Stimulated activated CD4-positive, alpha-beta T cell treated with anti-CD3 and anti-CD28 coated beads, Interleukin-15, amount 100 ng/mL, for 1 hour (primary cell): ENCODE data around the gene ZNF764.
"Not testable (repeated sequence)": the region's sequence is repeated elsewhere in the genome, so short reads cannot be mapped to it uniquely, and the experiment has no call there.

Experiments
- DNase-seq, 2 donors: peaks; one replicate each; pipeline ENCODE4 v3.0.0-alpha.2; 2020; ENCODE audit warnings: low read depth in 1 of 2, low spot score in 1 of 2

Gene ZNF764

GRCh38 chr16:30557957-30558788 lies at the start of gene ZNF764:
TSS of gene ZNF764 (minus strand) at chr16:30558374. CDS start at chr16:30558182, 192 bp downstream.
- DNase-seq = peak; percentile 91 to 93

DNA sequence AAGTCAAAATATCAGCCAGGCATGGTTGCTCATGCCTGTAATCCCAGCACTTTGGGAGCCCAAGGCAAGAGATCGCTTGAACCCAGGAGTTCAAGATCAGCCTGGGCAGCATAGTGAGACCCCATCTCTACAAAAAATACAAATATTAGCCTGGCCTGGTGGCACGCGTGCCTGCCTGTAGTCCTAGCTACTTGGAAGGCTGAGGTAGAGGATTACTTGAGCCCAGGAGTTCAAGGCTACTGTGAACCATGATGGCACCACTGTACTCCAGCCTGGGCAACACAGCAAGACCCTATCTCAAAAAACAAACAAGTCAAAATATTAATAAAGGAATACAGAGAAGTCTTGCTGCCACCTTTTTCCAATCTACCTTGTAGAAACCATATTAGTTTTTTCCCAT lies 47.8 kb upstream of the ZNF764 start:
- DNase-seq = no peak

- DNase-seq = no peak
These were observed 47.0 kb upstream of the ZNF764 start for GRCh38 chr16:30605158-30605557.

DNA sequence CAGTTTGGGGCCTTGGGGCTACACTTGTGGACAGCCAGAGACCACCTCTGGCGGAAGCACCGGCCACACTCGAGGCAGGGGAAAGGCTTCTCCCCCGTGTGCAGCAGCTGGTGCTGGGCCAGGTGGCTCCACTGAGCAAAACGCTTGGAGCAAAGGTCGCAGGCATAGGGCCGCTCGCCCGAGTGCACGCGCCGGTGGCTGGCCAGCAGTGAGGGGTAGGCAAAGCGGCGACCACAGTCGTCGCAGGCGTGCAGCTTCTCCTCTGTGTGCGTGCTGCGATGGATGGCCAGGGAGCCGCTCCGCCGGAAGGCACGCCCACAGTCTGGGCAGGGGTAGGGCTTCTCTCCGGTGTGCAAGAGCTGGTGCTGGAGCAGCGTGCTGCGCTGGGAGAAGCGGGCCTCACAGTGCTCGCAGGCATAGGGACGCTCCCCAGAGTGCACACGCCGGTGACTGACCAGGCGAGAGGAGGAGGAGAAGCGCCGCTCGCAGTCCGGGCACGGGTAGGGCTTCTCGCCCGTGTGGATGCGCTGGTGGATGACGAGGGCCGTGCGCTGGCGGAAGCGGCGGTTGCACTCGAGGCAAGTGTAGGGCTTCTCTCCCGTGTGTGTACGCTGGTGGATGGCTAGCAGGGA lies 46.3 kb upstream of the ZNF764 start:
- no peak for DNase-seq

DNA sequence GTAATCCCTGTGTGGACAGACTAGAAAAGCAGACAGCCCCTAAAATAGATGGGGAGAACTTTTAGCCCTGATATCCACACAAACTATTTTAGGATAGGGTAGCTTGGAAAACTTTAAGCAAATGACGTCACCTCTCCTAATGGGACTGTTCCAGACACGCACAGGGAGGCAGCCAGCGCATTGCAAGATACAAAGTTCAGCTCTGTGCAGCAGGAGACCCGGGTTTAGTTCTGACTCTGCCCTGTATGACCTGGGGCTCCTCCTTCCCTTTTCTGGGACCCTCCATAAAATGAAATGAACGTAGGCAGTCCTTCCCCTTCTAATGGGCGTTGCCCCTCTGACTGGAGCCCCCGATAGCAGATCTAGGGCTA lies 45.8 kb upstream of the ZNF764 start:
- DNase-seq = no peak

DNA sequence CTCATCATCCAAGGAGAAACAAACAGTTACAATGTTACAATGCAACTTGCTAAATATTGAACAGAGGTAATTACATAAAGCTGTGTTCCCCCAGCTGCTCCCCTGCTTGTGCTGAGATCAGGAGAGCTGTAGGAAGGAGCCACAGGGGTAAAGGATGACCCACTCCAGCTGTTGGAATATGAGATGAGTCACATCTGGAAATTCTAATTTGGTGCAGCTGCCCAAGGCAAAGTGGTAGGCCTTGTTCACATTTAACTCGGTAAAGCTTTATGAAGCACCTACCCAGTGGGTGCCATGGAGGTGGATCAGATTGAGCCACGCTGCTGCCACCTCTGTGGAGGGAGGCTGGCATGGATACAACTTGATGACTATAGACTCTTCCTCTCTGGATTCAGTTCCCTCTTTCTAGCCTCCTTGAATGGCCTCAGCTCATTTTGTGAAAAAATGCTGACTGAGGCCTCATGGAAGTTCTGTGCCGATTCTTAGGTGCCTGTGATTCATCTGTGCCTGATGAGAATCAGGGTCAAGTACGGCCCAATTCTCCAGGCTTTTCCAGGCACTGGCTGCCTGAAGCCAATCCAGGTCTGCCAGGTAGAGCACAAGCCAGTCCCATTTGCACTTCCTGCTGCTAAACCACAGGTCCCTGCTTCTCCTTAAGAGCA lies 44.6 kb upstream of the ZNF764 start:
- no peak for DNase-seq

DNA sequence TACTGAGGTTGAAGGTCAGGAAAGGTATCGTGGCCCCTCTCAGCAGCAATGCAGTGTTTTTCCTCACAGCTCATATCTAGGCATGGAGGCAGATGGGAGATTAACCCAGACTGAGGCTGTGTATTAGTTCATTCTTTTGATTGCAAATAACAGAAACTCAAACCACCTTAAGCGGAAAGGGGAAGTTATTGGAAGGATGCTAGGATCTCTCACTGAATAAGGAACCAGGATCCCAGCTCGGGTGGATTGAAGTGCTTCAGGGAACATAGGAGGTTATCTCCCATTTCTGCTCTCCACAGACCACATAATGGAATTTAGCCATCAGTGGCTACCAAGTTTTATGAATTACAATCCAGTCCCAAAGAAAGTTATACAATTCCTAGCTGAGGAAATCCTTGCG lies 43.8 kb upstream of the ZNF764 start:
- no peak for DNase-seq

GRCh38 chr16:30600929-30601328 lies 42.8 kb upstream of the ZNF764 start:
- no peak for DNase-seq

DNA sequence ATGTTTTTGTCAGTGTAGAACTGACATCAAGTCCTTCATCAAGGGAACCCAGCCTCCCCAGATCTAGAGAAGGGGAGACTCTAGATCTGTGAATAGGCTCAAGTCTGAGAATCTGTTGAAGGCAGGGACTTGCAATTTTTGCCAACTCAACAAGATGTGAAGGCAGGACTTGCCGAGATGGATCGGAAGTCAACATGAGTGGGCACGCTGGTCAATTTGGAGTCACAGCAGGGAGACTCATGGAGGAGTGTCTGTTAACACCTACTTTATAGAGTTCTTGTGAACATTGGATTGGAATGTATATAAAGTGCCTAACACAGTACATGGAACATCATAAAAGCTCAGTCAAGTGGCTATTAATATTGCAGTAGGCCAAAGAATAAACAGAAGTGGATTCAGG lies 42.0 kb upstream of the ZNF764 start:
- DNase-seq = no peak

GRCh38 chr16:30592871-30593270 lies 34.7 kb upstream of the ZNF764 start:
- no peak for DNase-seq

- DNase-seq = not testable (repeated sequence)
These were observed 32.7 kb upstream of the ZNF764 start for GRCh38 chr16:30590869-30591268.

GRCh38 chr16:30589582-30589981 lies 31.4 kb upstream of the ZNF764 start:
- not testable (repeated sequence) for DNase-seq

DNA sequence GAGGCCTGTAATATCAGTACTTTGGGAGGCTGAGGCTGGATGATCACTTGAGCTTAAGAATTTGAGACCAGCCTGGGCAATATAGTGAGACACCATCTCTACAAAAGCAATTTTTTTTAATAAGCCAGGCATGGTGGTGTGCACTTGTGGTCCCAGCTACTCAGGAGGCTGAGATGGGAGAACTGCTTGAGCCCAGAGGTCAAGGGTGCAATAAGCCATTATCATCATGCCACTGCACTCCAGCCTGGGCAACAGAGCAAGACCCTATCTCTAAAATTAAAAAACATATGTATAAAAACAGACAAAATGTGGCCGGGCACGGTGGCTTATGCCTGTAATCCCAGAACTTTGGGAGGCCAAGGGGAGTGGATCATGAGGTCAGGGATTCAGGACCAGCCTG lies 30.5 kb upstream of the ZNF764 start:
- no peak for DNase-seq

- DNase-seq = peak; percentile 75 to 83
These were observed 27.4 kb upstream of the ZNF764 start, which contains the start of gene ZNF785 for GRCh38 chr16:30585400-30586191. TSS of gene ZNF785 (minus strand) at chr16:30585697. CDS start at chr16:30585611, 86 bp downstream.

DNA sequence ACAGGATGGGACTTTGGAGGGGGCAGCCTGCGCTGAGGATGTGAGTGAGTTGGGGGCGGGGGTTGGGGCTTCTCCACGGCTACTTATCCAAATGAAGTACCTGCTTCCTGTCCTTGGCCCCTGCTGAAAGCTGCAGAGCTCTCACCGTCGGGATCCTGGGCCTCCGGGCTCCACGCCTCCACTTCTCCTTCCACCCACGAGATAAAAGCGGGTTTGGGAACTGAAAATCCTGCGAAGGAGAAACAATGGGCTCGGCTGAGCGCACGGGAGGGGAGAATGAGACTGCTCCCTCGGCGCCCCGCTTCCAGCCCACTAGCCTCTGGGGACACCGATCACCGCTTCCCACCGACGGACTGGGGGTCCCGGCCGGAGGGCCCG lies 26.8 kb upstream of the ZNF764 start:
- no peak for DNase-seq

DNA sequence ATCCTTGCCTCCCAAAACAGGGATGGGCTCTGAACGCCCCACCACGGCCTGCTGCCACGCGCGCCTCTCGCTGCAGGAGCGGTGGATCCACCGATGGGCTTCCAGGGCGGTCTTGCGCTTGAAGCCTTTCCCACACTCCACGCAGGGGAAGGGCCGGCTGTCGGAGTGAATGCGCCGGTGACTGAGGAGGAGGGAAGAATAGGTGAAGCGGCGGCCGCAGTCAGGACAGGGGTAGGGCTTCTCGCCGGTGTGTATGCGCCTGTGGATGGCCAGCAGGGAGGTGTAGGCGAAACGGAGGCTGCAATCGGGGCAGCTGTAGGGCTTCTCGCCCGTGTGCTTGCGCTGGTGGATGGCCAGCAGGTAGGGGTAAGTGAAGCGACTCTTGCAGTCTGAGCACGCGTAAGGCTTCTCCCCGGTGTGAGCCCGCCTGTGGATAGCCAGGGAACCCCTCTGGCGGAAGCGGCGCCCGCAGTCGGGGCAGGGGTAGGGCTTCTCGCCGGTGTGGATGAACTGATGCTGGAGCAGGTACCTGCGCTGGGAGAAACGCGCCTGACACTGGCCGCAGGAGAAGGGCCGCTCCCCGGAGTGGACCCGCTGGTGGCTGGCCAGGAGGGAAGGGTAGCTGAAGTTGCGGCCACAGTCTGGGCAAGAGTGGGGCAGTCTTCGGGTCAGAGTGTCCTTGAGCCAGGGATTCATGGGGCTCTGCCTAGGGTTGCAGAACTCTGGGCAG lies 24.6 kb upstream of the ZNF764 start:
- no peak for DNase-seq

GRCh38 chr16:30581457-30581856 lies 23.3 kb upstream of the ZNF764 start:
- no peak for DNase-seq

DNA sequence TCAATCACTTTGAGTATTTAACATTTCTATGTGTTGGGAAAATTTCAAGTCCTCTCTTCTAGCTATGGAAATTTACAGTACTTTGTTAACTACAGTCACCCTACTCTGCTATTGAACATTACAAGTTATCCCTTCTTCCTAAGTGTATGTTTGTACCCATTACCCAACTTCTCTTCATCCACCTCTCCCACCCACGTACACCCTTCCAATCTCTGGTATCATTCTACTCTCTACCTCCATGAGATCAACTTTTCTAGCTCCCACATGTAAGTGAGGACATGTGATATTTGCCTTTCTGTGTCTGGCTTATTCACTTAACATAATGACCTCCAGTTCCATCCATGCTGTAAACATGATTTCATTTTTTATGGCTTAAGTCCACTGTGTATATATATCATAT lies 16.5 kb upstream of the ZNF764 start:
- DNase-seq = no peak

- DNase-seq = peak; percentile 81 to 86
These were observed 13.5 kb upstream of the ZNF764 start, which contains the start of gene ZNF688 for GRCh38 chr16:30571445-30572322. TSS of gene ZNF688 (minus strand) at chr16:30571714. CDS start at chr16:30571629, 85 bp downstream.
